GM23248 (cell line): ENCODE data around the gene DLGAP3. TPM values are rescaled to one million over a fixed set of nuclear protein-coding genes. Genes with fewer than 3 reads are reported as not detected.
A peak's percentile ranks its signal among the peaks of the same experiment; 100 is the strongest.

Experiments
- DNase-seq: peaks from one replicate; pipeline ENCODE4 v3.0.0-alpha.2; 2015
- H2AFZ ChIP-seq: fragments of 200-600 bp; sonication (generic); 2 replicates; pipeline ENCODE4 v1.6.1; 2016; ENCODE audit warnings: antibody characterized with exemption
- H3F3A ChIP-seq: fragments of 200-600 bp; sonication (generic); 2 replicates; pipeline ENCODE4 v1.6.1; 2016; ENCODE audit warnings: mild to moderate bottlenecking, antibody characterized with exemption, mixed run types; ENCODE audit not compliant: insufficient read depth
- H3K27ac ChIP-seq: fragments of 200-600 bp; sonication (generic); 2 replicates; pipeline ENCODE4 v1.5.1; 2016; ENCODE audit warnings: mild to moderate bottlenecking
- H3K27me3 ChIP-seq: fragments of 200-600 bp; sonication (generic); replicated peaks from 2 replicates; pipeline ENCODE4 v1.6.1; 2016; ENCODE audit warnings: mild to moderate bottlenecking; ENCODE audit not compliant: insufficient read depth
- H3K36me3 ChIP-seq: fragments of 200-600 bp; sonication (generic); 2 replicates; pipeline ENCODE4 v1.6.1; 2016; ENCODE audit warnings: low read depth, mild to moderate bottlenecking
- H3K4me1 ChIP-seq: fragments of 200-600 bp; sonication (generic); 2 replicates; pipeline ENCODE4 v1.6.1; 2016; ENCODE audit warnings: mild to moderate bottlenecking; ENCODE audit not compliant: insufficient read depth
- H3K4me2 ChIP-seq: fragments of 200-600 bp; sonication (generic); one replicate; pipeline ENCODE4 v1.6.1; 2016; ENCODE audit warnings: mild to moderate bottlenecking; ENCODE audit not compliant: unreplicated experiment
- H3K4me3 ChIP-seq: fragments of 200-600 bp; sonication (generic); 2 replicates; pipeline ENCODE4 v1.5.1; 2016; ENCODE audit warnings: mild to moderate bottlenecking
- H3K79me2 ChIP-seq: fragments of 200-600 bp; sonication (generic); 2 replicates; pipeline ENCODE4 v1.6.1; 2016; ENCODE audit warnings: mild to moderate bottlenecking; ENCODE audit not compliant: insufficient read depth
- H3K9ac ChIP-seq: fragments of 200-600 bp; sonication (generic); 2 replicates; pipeline ENCODE4 v1.6.1; 2016; ENCODE audit warnings: mild to moderate bottlenecking
- H3K9me2 ChIP-seq: fragments of 200-600 bp; sonication (generic); 2 replicates; pipeline ENCODE4 v1.6.1; 2016; ENCODE audit warnings: mixed run types, mild to moderate bottlenecking, moderate library complexity; ENCODE audit not compliant: insufficient read depth
- H3K9me3 ChIP-seq: fragments of 200-600 bp; sonication (generic); one replicate; pipeline ENCODE4 v1.6.1; 2017; ENCODE audit warnings: low read depth
- H4K20me1 ChIP-seq: fragments of 200-600 bp; sonication (generic); 2 replicates; pipeline ENCODE4 v1.6.0; 2016; ENCODE audit not compliant: insufficient read depth
- EZH2 ChIP-seq: fragments of 200-600 bp; sonication (generic); IDR thresholded peaks from 2 replicates; pipeline ENCODE4 v1.6.1; 2018; ENCODE audit warnings: antibody characterized with exemption, mild to moderate bottlenecking; ENCODE audit not compliant: insufficient read depth, poor library complexity, severe bottlenecking
- EZH2phosphoT487 ChIP-seq: fragments of 200-600 bp; sonication (generic); IDR thresholded peaks from 2 replicates; pipeline ENCODE4 v1.6.1; 2018; ENCODE audit warnings: antibody characterized with exemption, moderate library complexity, mild to moderate bottlenecking, low read depth; ENCODE audit not compliant: insufficient read depth
- WGBS, 2 experiments: methylation state at CpG; one replicate each; pipeline ENCODE4 v1.1.6; 2015 to 2017; ENCODE audit warnings: low lambda C conversion rate in 2 of 2, low coverage in 1 of 2; ENCODE audit errors: missing lambda C conversion rate in 2 of 2; 5-methylcytosine and 5-hydroxymethylcytosine counted together
- in situ Hi-C: fragments of 300-500 bp; cut with MboI; formaldehyde crosslinking; loops from 2 replicates; pipeline ENCODE4 v1.15.0; 2020
- polyA plus RNA-seq: library from polyadenylated mRNA; unstranded; fragments of >200 nt; fragmentation: Nextera tagmentation; extraction: Ambion mirVana; gene quantifications from 2 replicates; pipeline ENCODE4 v1.2.1, GENCODE V29; 2016
- total RNA-seq: library from RNA; depleted of rRNA; stranded (reverse); fragments of >200 nt; shearing (Covaris generic); gene quantifications from 2 replicates; pipeline ENCODE4 v1.2.3, GENCODE V29; 2014

Gene DLGAP3
- total and polyA plus RNA-seq, 2 experiments from 2014 or later = 0.11 TPM; not detected in 1

DNA sequence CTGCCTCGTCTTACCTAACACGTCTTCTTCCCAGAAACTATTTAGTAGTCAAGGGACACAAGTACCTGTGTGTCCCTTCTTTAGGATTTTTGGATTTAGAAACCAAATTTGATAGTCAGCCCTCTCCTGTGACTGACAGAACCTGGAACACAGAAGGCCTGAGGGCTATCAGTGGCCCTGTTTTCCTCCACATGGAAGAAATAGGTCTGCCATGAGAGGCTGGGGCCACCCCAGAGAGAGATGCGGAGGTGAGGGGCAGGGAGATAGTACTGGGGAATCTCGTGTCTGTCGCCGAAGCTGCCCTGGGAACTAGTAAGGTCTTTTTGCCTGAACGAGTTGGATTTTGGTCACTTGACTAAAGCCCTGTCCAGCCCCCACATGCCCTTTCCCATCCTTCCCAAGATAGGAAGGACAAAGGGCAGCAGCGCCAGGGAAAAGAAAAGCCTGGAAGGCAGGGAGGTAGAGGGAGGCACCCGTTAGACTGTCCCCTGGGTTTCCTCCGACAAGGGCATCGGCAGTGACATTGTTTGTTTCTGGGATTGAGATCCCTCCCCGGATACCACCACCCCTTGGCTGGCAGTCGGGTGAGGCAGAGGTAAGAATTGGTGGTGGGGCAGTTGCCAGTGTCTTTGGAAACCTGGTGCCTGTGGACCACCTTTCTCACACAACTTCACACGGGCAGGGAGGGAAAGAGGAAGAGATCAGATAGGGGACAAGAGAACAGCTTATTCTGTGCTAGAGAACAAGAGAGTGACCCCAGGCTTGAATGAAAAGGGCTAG, 89.7 kb downstream of the DLGAP3 start:
- no peak overlapping the region for H3K4me2 ChIP-seq
- H3K36me3 ChIP-seq = no peaks in the 10 kb centered on the region
- no peaks in the 10 kb centered on the region for H3K9me3 ChIP-seq
- H3K4me3 ChIP-seq = no peak overlapping the region
- H3K27ac ChIP-seq = no peak overlapping the region
- no peaks in the 10 kb centered on the region for H4K20me1 ChIP-seq
- H3K4me1 ChIP-seq = 0 out of 2 replicates have a peak, but pooled peaks cover 6% of the 10 kb centered on the region
- H3K27me3 ChIP-seq = no peaks in the 10 kb centered on the region
- TF ChIP-seq EZH2 (no peak), EZH2phosphoT487 (no peak)
- 77 to 78% methylated on average over 14 of the region's 14 CpGs for WGBS, 2 experiments
- no peak for DNase-seq
- no peaks in the 10 kb centered on the region for H3F3A ChIP-seq
- no peak overlapping the region for H2AFZ ChIP-seq
- in situ Hi-C loops = no loop called here
- H3K9ac ChIP-seq = no peak overlapping the region
- no peaks in the 10 kb centered on the region for H3K79me2 ChIP-seq
- no peaks in the 10 kb centered on the region for H3K9me2 ChIP-seq

DNA sequence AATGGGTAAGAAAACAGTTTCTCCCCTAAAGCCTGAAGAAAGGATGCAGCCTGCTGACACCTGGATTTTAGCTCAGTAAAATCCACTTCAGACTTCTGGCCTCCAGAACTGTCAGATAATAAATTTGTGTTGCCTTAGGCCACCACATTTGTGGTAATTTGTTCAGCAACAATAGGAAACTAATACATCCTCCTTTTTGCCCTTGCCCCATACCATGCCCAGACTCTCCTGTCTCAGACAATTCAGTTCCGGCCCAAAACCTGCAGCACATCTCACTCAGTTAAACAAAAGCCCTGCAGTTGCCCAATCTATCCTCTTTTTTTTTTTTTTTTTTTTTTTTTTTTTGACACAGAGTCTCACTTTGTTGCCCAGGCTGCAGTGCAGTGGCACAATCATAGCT, 95.7 kb downstream of the DLGAP3 start:
- H3K4me2 ChIP-seq = no peak overlapping the region
- TF ChIP-seq EZH2 (no peak), EZH2phosphoT487 (no peak)
- no peaks in the 10 kb centered on the region for H3K9me3 ChIP-seq
- no peaks in the 10 kb centered on the region for H3K9me2 ChIP-seq
- no peaks in the 10 kb centered on the region for H3K4me1 ChIP-seq
- no peaks in the 10 kb centered on the region for H4K20me1 ChIP-seq
- no peak overlapping the region for H3K9ac ChIP-seq
- H3K27me3 ChIP-seq = no peaks in the 10 kb centered on the region
- no peak overlapping the region for H3K4me3 ChIP-seq
- in situ Hi-C loops = no loop called here
- 93 to 100% methylated on average over 1 of the region's 1 CpG for WGBS, 2 experiments
- no peak for DNase-seq
- H2AFZ ChIP-seq = no peak overlapping the region
- no peaks in the 10 kb centered on the region for H3K36me3 ChIP-seq
- no peaks in the 10 kb centered on the region for H3K79me2 ChIP-seq
- H3K27ac ChIP-seq = no peak overlapping the region
- no peaks in the 10 kb centered on the region for H3F3A ChIP-seq

DNA sequence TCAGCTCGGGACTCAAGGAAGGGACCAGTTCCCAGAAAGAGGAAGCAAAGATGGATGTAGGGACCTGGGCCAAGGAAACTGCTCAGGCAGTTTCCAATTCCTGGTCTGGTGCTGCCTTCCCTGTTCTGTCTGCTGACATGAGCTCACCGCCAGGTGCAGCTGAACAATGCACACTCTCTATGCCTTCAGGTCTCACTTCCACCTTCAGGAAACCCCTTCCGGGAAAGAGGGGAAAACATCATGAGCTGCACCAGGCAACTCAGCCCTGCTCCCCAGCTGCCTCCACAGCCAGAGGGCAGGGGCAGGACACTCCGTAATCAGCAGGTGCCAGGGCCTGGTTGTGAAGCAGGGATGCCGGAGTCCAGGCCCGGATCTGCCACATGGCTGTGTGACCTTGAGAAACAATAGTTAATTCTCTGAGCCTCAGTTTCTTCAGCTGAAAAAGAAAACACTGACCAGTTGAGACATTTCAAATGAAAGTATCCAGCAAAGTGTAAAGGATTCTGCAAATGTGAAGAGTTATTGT, 97.7 kb downstream of the DLGAP3 start:
- no peak overlapping the region for H3K9ac ChIP-seq
- no peaks in the 10 kb centered on the region for H3K4me1 ChIP-seq
- H3K9me3 ChIP-seq = no peaks in the 10 kb centered on the region
- WGBS, 2 experiments = 95% methylated on average over 6 of the region's 6 CpGs
- TF ChIP-seq EZH2 (no peak), EZH2phosphoT487 (no peak)
- no peak overlapping the region for H3K4me3 ChIP-seq
- no peak for DNase-seq
- H2AFZ ChIP-seq = no peak overlapping the region
- no peaks in the 10 kb centered on the region for H3K36me3 ChIP-seq
- H3K27me3 ChIP-seq = no peaks in the 10 kb centered on the region
- in situ Hi-C loops = no loop called here
- H3K9me2 ChIP-seq = no peaks in the 10 kb centered on the region
- no peaks in the 10 kb centered on the region for H3F3A ChIP-seq
- no peaks in the 10 kb centered on the region for H3K79me2 ChIP-seq
- no peak overlapping the region for H3K27ac ChIP-seq
- H3K4me2 ChIP-seq = no peak overlapping the region
- no peaks in the 10 kb centered on the region for H4K20me1 ChIP-seq

DNA sequence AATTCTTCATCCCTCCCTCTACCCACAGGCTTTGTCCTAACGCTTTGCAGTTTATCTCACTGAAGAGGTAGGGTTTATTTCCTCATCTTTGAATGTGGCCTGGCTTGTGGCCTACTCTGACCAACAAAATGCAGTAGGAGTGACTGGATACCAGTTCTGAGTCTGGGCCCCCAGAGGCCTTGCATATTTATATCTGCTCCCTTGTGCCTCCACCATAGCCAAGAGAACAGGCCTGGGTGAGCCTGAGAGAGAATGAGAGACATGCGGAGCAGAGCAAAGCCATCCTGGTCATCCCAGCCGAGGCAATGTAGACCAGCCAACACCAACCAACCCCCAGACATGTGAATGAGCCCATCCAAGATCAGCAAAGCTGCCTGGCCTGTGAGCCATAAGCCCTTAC, 100.2 kb downstream of the DLGAP3 start:
- no peak overlapping the region for H3K27ac ChIP-seq
- TF ChIP-seq EZH2phosphoT487 = no peak
- H3K9me3 ChIP-seq = no peaks in the 10 kb centered on the region
- no peak overlapping the region for H2AFZ ChIP-seq
- WGBS, 2 experiments = 92 to 94% methylated on average over 3 of the region's 3 CpGs
- no peaks in the 10 kb centered on the region for H3K4me1 ChIP-seq
- H3K4me2 ChIP-seq = no peak overlapping the region
- DNase-seq = peak; percentile 29
- no peaks in the 10 kb centered on the region for H4K20me1 ChIP-seq
- H3K27me3 ChIP-seq = no peaks in the 10 kb centered on the region
- no peaks in the 10 kb centered on the region for H3K79me2 ChIP-seq
- H3K9ac ChIP-seq = no peak overlapping the region
- H3K36me3 ChIP-seq = no peaks in the 10 kb centered on the region
- in situ Hi-C loops = no loop called here
- no peaks in the 10 kb centered on the region for H3K9me2 ChIP-seq
- no peaks in the 10 kb centered on the region for H3F3A ChIP-seq
- H3K4me3 ChIP-seq = no peak overlapping the region
